ENCODE results near the gene LMNTD2.

The LMNTD2 gene

GRCh38 chr11:560305-561147, at the start of gene LMNTD2, which contains the start of gene RASSF7:
Gene LMNTD2, minus strand, starts transcription at chr11:560738. Its CDS starts 22 bp downstream, at chr11:560716.
Gene RASSF7, plus strand, starts transcription at chr11:560970. Its CDS starts 799 bp downstream, at chr11:561769.
- peak; percentile 73 for DNase-seq

- no peak for DNase-seq
Observed at GRCh38 chr11:609341-609811, 48.8 kb upstream of the LMNTD2 start.

GRCh38 chr11:608791-609251, 48.3 kb upstream of the LMNTD2 start:
- no peak for DNase-seq

- no peak for DNase-seq
Observed at GRCh38 chr11:607971-608659, 47.6 kb upstream of the LMNTD2 start.

- DNase-seq, result no peak
Observed at GRCh38 chr11:607020-607780, 46.7 kb upstream of the LMNTD2 start.

GRCh38 chr11:606245-606644, 45.7 kb upstream of the LMNTD2 start:
- DNase-seq, result no peak

- no peak for DNase-seq
Observed at GRCh38 chr11:605286-606129, 45.0 kb upstream of the LMNTD2 start.

GRCh38 chr11:603154-603553, 42.6 kb upstream of the LMNTD2 start:
- DNase-seq, result no peak

GRCh38 chr11:601573-602245, 41.2 kb upstream of the LMNTD2 start:
- DNase-seq, result no peak

- no peak for DNase-seq
Observed at GRCh38 chr11:598005-598680, 37.6 kb upstream of the LMNTD2 start.

GRCh38 chr11:597166-597725, 36.7 kb upstream of the LMNTD2 start:
- no peak for DNase-seq

- no peak for DNase-seq
Observed at GRCh38 chr11:596374-596773, 35.8 kb upstream of the LMNTD2 start.

- DNase-seq, result no peak
Observed at GRCh38 chr11:595400-595799, 34.9 kb upstream of the LMNTD2 start.

- DNase-seq, result no peak
Observed at GRCh38 chr11:593347-593746, 32.8 kb upstream of the LMNTD2 start.

- no peak for DNase-seq
Observed at GRCh38 chr11:592918-593317, 32.4 kb upstream of the LMNTD2 start.

GRCh38 chr11:592501-592900, 32.0 kb upstream of the LMNTD2 start:
- DNase-seq, result no peak

- DNase-seq, result no peak
Observed at GRCh38 chr11:590997-591396, 30.5 kb upstream of the LMNTD2 start.

- DNase-seq, result no peak
Observed at GRCh38 chr11:589798-590197, 29.3 kb upstream of the LMNTD2 start.

- DNase-seq, result no peak
Observed at GRCh38 chr11:587978-588380, 27.4 kb upstream of the LMNTD2 start.

GRCh38 chr11:587546-587945, 27.0 kb upstream of the LMNTD2 start:
- no peak for DNase-seq
